GM10248 (cell line): ENCODE results near the gene KRTAP12-3.

ENCODE experiments used
- CTCF ChIA-PET: fragments of 300-600 bp; sonication (Branson Sonifier 250); formaldehyde crosslinking; extraction: SDS; loops from one replicate; lab custom pipeline; 2021; ENCODE audit warnings: antibody characterized with exemption; lab: Yijun Ruan, JAX
- POLR2A ChIA-PET: fragments of 350-650 bp; sonication (Branson Sonifier 250); formaldehyde crosslinking; extraction: SDS; loops from one replicate; lab custom pipeline; 2020; ENCODE audit warnings: antibody characterized with exemption; lab: Yijun Ruan, JAX
- DNase-seq: peaks from one replicate; pipeline ENCODE4 v3.0.0; 2012; ENCODE audit errors: extremely low spot score
- CTCF ChIP-seq: IDR thresholded peaks from 2 replicates; pipeline ENCODE4 v1.5.1; 2012; ENCODE audit warnings: mild to moderate bottlenecking, low read depth; ENCODE audit errors: extremely low read depth, missing control alignments, control extremely low read depth

Gene KRTAP12-3

GRCh38 chr21:44671911-44672310, 14.2 kb downstream of the KRTAP12-3 start:
- CTCF ChIA-PET: no interaction called here
- POLR2A ChIA-PET: no interaction called here
- no peak for DNase-seq
- TF ChIP-seq CTCF: no peak

- ChIA-PET POLR2A (no interaction called here), CTCF (no interaction called here)
- TF ChIP-seq CTCF: no peak
- no peak for DNase-seq
Measured at GRCh38 chr21:44677881-44678280, 20.1 kb downstream of the KRTAP12-3 start.

DNA sequence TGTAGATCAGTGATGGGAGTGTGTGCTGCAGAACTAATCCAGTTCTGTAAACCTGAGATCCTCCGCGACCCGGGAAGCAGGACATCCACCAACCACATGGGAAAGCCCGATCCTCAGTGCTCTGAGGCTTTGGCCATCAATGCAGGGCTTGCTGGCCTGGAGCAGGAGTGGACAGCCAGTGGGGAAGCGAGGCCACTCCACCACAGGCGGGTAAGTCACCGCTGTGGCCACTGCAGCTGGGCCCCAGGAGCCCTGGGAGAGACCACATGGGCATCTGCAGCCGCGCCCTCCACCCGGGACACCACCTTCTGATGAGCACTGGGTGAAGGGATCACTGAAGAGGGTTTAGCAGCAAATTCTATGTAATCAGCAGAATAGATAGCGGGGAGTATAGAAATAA, 23.4 kb downstream of the KRTAP12-3 start:
- DNase-seq: no peak
- TF ChIP-seq CTCF: no peak
- ChIA-PET POLR2A (no interaction called here), CTCF (interaction anchor here (1.1 kb wide), 1 partner anchor 72 kb away, joined by 3 read pairs; no protein-coding TSS in a partner anchor)

DNA sequence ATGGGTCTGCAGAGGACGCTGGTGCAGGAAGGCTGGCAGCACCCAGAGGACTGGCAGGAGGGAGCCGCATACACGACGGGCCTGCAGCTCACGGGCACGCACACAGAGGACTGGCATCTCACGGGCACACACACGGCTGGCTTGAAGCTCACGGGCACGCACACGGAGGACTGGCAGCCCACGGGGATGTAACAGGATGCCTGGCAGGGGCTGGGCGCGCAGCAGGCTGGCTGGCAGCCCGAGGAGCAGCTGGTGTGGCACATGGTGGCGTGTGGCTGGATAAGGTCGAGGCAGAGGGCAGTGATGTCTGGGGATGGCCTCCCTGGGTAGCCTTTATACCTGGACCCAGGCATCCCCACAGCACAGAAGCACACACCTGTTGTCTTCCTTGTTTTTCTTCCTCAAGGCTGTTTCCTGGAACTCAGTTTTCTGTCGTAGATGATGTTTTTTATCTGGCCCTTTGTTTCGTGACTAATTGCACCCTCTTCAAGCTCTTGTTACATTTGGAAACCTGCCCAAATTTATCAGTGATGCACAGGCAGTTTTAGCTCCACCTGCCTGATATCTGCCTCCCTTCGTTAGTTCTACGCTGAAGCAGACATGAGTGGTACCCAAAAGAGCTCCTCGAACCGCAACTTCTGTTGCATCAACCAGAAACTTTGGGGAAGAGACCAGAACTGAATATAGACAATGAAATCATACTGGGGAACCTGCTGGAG, 24.3 kb downstream of the KRTAP12-3 start, which contains the start of gene KRTAP12-1:
TSS of gene KRTAP12-1 (minus strand) at position 303 of the 719 bp plus-strand sequence. CDS start at position 263, 40 bp downstream.
- ChIA-PET CTCF (interaction anchor here (1.1 kb wide), 1 partner anchor 71 kb away, joined by 3 read pairs; no protein-coding TSS in a partner anchor), POLR2A (no interaction called here)
- TF ChIP-seq CTCF: no peak
- no peak for DNase-seq

DNA sequence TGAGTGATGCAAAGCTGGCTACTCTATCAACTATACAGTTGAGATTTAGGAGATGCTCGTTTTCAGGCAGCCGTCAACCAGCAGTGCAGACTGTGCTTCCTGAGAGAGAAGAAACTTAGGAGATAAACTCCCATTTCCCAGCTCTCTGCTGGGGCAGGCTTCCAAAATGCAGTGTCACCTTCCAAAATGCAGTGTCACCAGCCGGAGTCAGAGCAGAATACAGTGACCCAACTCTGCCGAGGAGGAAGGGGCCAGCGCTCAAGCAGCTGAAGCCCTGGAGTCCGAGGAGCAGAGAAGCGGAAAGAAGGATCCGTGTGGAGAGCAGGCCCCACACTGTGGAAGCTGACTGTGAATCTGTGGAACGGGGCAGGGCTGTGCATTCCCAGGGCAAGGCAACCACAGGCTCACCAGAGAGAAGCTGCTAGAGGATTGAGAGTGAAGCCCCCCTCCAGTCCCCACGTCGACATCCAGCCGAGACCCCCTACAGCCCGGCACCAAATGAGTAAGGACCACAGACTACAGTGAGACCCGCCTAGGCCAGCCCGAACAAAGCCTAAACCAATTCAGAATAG, 24.9 kb downstream of the KRTAP12-3 start:
- no peak for DNase-seq
- CTCF ChIA-PET: interaction anchor here (1.1 kb wide), 1 partner anchor 71 kb away, joined by 3 read pairs; no protein-coding TSS in a partner anchor
- POLR2A ChIA-PET: no interaction called here
- TF ChIP-seq CTCF: no peak

- ChIA-PET CTCF (interaction anchor here (1.0 kb wide), 1 partner anchor 10 kb away, joined by 3 read pairs; no protein-coding TSS in a partner anchor), POLR2A (no interaction called here)
- DNase-seq: no peak
- no peak for TF ChIP-seq CTCF
Measured at GRCh38 chr21:44684077-44684476, 26.3 kb downstream of the KRTAP12-3 start.
